Caco-2 (cell line): ENCODE results near the gene FXR2. TPM values are rescaled to one million over a fixed set of nuclear protein-coding genes. Genes with fewer than 3 reads are reported as not detected.

Experiments
- BruUV-seq: library from RNA; stranded (reverse); fragments of 400-500 nt; replicated peaks from 2 replicates; lab custom pipeline; 2021; lab: Mats Ljungman, UMichigan
- CTCF ChIA-PET: fragments of 300-600 bp; sonication (Branson Sonifier 250); formaldehyde crosslinking; loops from one replicate; lab custom pipeline; 2022; ENCODE audit warnings: antibody characterized with exemption; lab: Charles Lee
- POLR2A ChIA-PET: fragments of 300-600 bp; sonication (Branson Sonifier 250); formaldehyde crosslinking; loops from one replicate; lab custom pipeline; 2022; ENCODE audit warnings: antibody characterized with exemption; lab: Charles Lee
- DNase-seq, 2 experiments: peaks; one replicate each; pipeline versions ENCODE4 v3.0.0 to v3.0.0-alpha.2; 2020 to 2022
- H3K27me3 ChIP-seq: replicated peaks from 2 replicates; pipeline ENCODE4 v1.6.0; 2011; ENCODE audit warnings: low read length; ENCODE audit not compliant: control insufficient read depth, insufficient read depth
- H3K36me3 ChIP-seq: 2 replicates; pipeline ENCODE4 v1.5.1; 2011; ENCODE audit warnings: low read length; ENCODE audit not compliant: control insufficient read depth, insufficient read depth
- H3K4me1 ChIP-seq: fragments of 250-450 bp; sonication (Bioruptor Pico); 2 replicates; pipeline ENCODE4 v1.5.1; 2020; ENCODE audit warnings: mild to moderate bottlenecking
- H3K4me3 ChIP-seq: 2 replicates; pipeline ENCODE4 v1.5.1; 2011; ENCODE audit warnings: low read depth, mild to moderate bottlenecking, control low read depth, low read length
- H3K9me3 ChIP-seq: fragments of 250-450 bp; sonication (Bioruptor Pico); 2 replicates; pipeline ENCODE4 v1.5.1; 2020; ENCODE audit warnings: mild to moderate bottlenecking, moderate library complexity
- H3K27ac Mint-ChIP-seq: one replicate; pipeline ENCODE4 v1.8.0; 2022; ENCODE audit warnings: mixed read lengths; ENCODE audit not compliant: unreplicated experiment
- H3K27me3 Mint-ChIP-seq: one replicate; pipeline ENCODE4 v1.8.0; 2022; ENCODE audit warnings: mixed read lengths; ENCODE audit not compliant: insufficient read depth, unreplicated experiment
- H3K36me3 Mint-ChIP-seq: one replicate; pipeline ENCODE4 v1.8.0; 2022; ENCODE audit warnings: mild to moderate bottlenecking, mixed read lengths; ENCODE audit not compliant: insufficient read depth, unreplicated experiment
- H3K4me1 Mint-ChIP-seq: one replicate; pipeline ENCODE4 v1.8.0; 2022; ENCODE audit warnings: low read depth, mixed read lengths; ENCODE audit not compliant: unreplicated experiment
- H3K4me3 Mint-ChIP-seq: one replicate; pipeline ENCODE4 v1.8.0; 2022; ENCODE audit warnings: mild to moderate bottlenecking, moderate library complexity, mixed read lengths; ENCODE audit not compliant: unreplicated experiment
- H3K9me3 Mint-ChIP-seq: one replicate; pipeline ENCODE4 v1.8.0; 2022; ENCODE audit warnings: mixed read lengths; ENCODE audit not compliant: unreplicated experiment
- CTCF ChIP-seq, 2 experiments: fragments of 200-600 bp in 1 of 2; IDR thresholded peaks; 1 replicate in 1 of 2; 2 replicates in 1 of 2; pipeline versions ENCODE4 v1.5.1 to v1.8.0; 2011 to 2022; ENCODE audit warnings: antibody characterized with exemption in 1 of 2, control low read depth in 1 of 2, inconsistent platforms in 1 of 2, low read depth in 1 of 2, low read length in 1 of 2, mild to moderate bottlenecking in 1 of 2, moderate library complexity in 1 of 2; ENCODE audit not compliant: insufficient read depth in 1 of 2, severe bottlenecking in 1 of 2, unreplicated experiment in 1 of 2
- intact Hi-C: fragments of 100-400 bp; cut with micrococcal nuclease; formaldehyde crosslinking; loops from one replicate; pipeline ENCODE4 v1.10.0; 2022; ENCODE audit not compliant: unreplicated experiment
- total RNA-seq: library from RNA; stranded (reverse); gene quantifications from 2 replicates; pipeline ENCODE4 v1.2.3, GENCODE V29; 2022

FXR2 gene
- total RNA-seq, 1 experiment from 2014 or later = 25.3 TPM

GRCh38 chr17:7560172-7561027 is 54.3 kb downstream of the FXR2 start:
- H3K27me3 Mint-ChIP-seq = no peaks in the 10 kb centered on the region
- no peaks in the 10 kb centered on the region for H3K9me3 Mint-ChIP-seq
- intact Hi-C loops = loop anchor here (1.0 to 2.0 kb wide), 3 partner anchors 46 to 204 kb away; partner anchors contain the start of gene TMEM102
- BruUV-seq = no TSS peak
- POLR2A ChIA-PET = interaction anchor here (0.6 kb wide), 2 partner anchors 51 to 279 kb away, joined by 3 read pairs; partner anchors contain the start of gene SLC2A4
- no peaks in the 10 kb centered on the region for H3K36me3 ChIP-seq
- peaks cover 32% of the 10 kb centered on the region for H3K36me3 Mint-ChIP-seq
- CTCF ChIA-PET = interaction anchor here (0.5 to 1.6 kb wide), 15 partner anchors 9 to 447 kb away, joined by 3 to 21 read pairs (median 3); partner anchors contain the start of genes FXR2, SLC2A4, TMEM102 and TMEM256
- peak overlapping the region; percentile 86 for H3K4me3 Mint-ChIP-seq
- H3K9me3 ChIP-seq = no peaks in the 10 kb centered on the region
- peak overlapping the region; percentile 10; the same call in 1 of the 2 replicates for H3K4me3 ChIP-seq
- peak overlapping the region; percentile 75 for H3K27ac Mint-ChIP-seq
- H3K27me3 ChIP-seq = no peaks in the 10 kb centered on the region
- peaks cover 3% of the 10 kb centered on the region for H3K4me1 Mint-ChIP-seq
- peak in 1 of 2 experiments; percentile 23 for DNase-seq
- H3K4me1 ChIP-seq = peaks cover 4% of the 10 kb centered on the region; the same call in 1 of the 2 replicates
- peak in 1 of 2 experiments; percentile 9 for TF ChIP-seq CTCF (IDR thresholded peaks at IDR 0.05; ENCODE audit: insufficient read depth in 1 of 2, low read depth in 1 of 2, low read length in 1 of 2, severe bottlenecking in 1 of 2, unreplicated experiment in 1 of 2)

- no peaks in the 10 kb centered on the region for H3K27me3 ChIP-seq
- POLR2A ChIA-PET = no interaction called here
- no peaks in the 10 kb centered on the region for H3K36me3 ChIP-seq
- H3K9me3 Mint-ChIP-seq = no peaks in the 10 kb centered on the region
- peaks cover 28% of the 10 kb centered on the region for H3K36me3 Mint-ChIP-seq
- no peaks in the 10 kb centered on the region for H3K27me3 Mint-ChIP-seq
- BruUV-seq = no TSS peak
- H3K4me3 ChIP-seq = no peak overlapping the region
- no peak for DNase-seq
- H3K9me3 ChIP-seq = no peaks in the 10 kb centered on the region
- intact Hi-C loops = loop anchor here (2.0 kb wide), 1 partner anchor 203 kb away; no protein-coding TSS in a partner anchor
- CTCF ChIA-PET = interaction anchor here (1.6 kb wide), 1 partner anchor 123 kb away, joined by 21 read pairs; the partner anchor contains the start of gene TMEM102
- TF ChIP-seq CTCF (IDR thresholded peaks at IDR 0.05; ENCODE audit: insufficient read depth in 1 of 2, low read depth in 1 of 2, low read length in 1 of 2, severe bottlenecking in 1 of 2, unreplicated experiment in 1 of 2) = no peak
- no peak overlapping the region for H3K4me3 Mint-ChIP-seq
- peaks cover 4% of the 10 kb centered on the region; the same call in 1 of the 2 replicates for H3K4me1 ChIP-seq
- no peak overlapping the region for H3K27ac Mint-ChIP-seq
- peaks cover 7% of the 10 kb centered on the region for H3K4me1 Mint-ChIP-seq
Observed at GRCh38 chr17:7559320-7560171, 55.2 kb downstream of the FXR2 start.
